ENCODE data around the gene MYO18B.

The MYO18B gene

GRCh38 chr22:26054841-26055605 is 313.0 kb downstream of the MYO18B start:
- no peak for DNase-seq (ENCODE audit: low read depth)

DNA sequence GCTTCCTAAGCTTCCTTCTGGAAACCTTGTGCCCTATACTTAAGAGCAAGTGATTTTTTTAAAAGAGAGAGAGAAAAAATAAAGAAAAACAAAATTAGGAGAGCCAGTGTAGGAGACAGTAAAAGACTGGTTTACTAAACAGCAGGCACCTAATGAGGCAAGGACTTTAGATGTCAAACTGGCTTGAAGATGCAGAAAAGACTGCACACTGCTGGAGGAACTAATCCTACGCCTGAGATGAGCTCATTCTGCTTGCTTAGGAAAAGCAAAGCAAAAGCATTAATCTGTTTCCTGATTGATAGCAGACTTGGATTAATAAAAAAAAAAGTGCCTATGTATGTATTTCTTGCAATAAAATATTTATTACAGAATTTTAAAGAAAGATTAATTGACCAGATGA is 313.7 kb downstream of the MYO18B start:
- DNase-seq (ENCODE audit: low read depth) = no peak

DNA sequence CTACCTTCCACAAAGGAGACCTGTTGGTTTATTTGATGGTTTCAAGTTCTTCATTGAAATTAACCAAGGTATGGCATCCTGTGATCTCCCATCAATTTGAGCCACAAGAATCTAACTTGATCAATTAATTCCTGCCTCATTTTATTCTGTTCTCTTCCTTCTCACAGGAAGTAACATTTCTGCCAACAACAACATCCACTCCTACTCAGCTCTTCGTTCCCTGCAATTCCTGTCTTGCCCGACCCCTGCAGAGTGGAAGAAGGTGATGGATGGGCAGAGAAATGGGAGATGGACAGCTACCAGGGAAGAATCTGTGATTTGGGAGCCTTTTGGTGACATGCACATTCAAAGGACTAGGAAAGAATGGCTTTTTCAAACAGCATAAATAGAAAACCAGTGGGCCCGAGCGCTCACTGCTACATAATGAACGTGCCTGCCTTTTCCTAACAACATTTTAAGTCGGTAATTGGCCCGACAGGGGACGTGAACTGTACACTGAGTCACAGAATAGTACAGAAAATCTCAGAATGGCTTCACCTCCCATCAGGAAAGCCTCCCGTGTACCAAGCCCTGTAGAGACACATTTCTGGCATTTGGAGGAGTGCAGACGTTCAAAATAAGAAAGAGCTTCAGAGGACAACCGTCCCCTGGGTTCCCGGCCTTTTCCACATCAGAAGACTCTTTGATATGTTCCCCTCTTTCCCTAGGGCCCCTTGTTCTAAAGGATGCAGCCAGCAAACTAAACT is 314.6 kb downstream of the MYO18B start:
- DNase-seq (ENCODE audit: low read depth) = no peak

- no peak for DNase-seq (ENCODE audit: low read depth)
Observed at GRCh38 chr22:26057731-26058130, 315.7 kb downstream of the MYO18B start.

GRCh38 chr22:26064048-26064447 is 322.1 kb downstream of the MYO18B start:
- DNase-seq (ENCODE audit: low read depth) = no peak

DNA sequence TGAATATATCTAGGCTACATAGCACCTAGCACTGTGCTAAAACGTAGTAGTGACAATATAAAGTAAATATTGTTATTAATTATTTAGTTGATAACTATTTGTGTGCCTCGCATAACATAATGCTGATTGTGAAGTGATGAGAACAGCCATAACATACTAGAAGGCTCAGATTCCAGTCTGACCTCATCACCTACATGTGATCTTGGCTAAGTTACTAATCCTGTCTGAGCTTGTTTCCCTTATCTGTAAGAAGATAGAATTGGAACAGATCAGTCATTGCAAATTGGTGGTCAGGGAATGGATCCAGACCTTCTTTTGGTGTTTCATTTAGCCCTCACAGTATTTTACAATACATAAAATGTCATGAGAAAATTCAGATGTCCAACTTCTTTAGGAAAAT is 323.9 kb downstream of the MYO18B start:
- no peak for DNase-seq (ENCODE audit: low read depth)

- no peak for DNase-seq (ENCODE audit: low read depth)
Observed at GRCh38 chr22:26066534-26066933, 324.5 kb downstream of the MYO18B start.

DNA sequence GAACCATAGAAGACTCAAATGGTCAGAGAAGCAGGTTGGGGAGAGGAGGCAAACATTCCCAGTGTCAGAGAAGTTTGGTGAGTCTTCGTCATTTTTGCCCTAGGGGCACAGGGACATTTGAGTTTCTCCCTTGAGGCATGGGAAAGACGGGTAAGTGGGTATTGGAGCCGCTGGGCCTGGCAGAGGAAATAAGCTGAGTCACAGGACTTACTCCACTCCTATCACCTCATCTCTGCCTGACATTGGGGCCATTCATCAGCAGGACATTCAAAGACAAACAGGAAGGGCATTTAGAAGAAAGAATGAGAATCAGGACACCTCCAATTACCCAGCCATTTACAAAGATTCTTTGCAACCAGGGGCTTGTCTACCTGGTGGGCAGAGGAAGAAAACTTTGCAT is 326.6 kb downstream of the MYO18B start:
- no peak for DNase-seq (ENCODE audit: low read depth)

DNA sequence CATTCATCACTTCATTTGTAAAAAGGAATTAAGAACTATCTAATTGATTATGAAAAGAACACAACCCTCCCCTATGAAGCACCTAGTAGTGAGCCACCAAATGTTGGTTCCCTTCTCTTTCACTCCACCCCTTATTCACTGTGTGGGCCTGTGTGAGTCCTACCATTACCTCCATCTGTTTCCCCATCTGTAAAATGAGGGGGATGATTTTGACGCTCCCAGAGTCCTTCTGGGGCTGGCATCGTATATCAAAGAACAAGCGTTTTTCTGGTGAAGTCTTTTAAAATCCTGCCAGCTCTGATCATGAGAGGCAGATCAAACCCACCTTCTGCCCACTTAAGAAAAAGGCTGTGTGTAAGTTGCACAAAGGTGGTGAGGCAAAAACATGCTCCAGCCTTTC is 330.6 kb downstream of the MYO18B start:
- no peak for DNase-seq (ENCODE audit: low read depth)

DNA sequence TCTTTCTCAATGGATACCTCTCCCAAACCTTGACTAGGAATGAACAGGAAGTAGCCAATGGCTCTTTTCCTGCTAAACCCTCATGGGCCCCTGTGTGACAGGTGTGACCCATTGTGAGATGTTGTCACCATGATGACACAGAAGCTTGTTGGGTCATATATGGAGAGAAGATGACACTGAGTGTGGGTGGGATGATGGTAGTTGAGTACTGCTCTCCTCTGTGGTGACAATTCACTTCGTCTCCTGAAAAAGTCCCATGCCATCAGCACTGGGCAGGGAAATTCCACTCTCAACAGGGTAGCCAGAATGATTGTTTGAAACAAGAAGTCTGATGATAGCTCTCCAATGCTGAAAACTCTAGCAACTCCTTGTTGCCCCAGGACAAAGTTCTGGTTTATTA is 333.3 kb downstream of the MYO18B start:
- DNase-seq (ENCODE audit: low read depth) = no peak

DNA sequence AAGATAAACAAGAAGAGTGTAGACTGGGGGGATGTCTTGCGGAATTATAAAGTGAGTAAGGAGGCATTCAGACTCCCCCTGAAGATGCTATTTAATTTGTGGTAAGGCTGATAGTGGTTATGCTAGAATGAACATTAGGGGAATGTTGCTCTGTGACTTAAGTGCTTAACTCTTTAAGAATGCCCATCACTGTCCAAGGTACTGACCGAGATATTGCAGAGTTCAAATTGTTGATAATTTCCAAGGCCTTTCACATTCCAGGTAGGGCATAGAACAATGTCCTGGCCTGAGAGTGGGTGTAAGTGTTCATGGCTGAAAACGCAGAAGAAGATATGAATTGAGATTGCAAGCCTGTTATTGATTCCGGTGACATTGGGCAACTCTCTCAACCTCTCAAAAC is 337.0 kb downstream of the MYO18B start:
- DNase-seq (ENCODE audit: low read depth) = no peak
